Measurements from ENCODE around the gene HGD.

DNA sequence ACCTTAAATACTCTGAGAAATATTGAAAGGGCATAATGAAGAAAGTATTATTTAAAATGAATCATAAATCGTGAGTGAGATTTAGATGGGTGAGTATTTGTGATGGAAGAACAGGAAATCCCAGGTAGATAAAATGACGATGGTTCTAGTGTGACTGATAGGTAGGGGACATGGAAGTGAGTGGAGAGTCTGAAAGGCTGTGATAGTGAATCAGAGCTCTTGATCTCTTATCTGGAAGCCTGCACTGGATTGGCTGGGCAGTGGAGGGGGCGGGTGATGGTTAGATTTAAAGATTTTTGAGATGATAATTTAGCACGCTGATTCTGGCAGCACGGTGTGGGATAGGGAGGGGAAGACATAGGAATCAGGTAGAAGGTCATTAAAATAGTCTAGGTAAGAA lies 20.1 kb downstream of the HGD start:
- TF ChIP-seq, protein P1, sequence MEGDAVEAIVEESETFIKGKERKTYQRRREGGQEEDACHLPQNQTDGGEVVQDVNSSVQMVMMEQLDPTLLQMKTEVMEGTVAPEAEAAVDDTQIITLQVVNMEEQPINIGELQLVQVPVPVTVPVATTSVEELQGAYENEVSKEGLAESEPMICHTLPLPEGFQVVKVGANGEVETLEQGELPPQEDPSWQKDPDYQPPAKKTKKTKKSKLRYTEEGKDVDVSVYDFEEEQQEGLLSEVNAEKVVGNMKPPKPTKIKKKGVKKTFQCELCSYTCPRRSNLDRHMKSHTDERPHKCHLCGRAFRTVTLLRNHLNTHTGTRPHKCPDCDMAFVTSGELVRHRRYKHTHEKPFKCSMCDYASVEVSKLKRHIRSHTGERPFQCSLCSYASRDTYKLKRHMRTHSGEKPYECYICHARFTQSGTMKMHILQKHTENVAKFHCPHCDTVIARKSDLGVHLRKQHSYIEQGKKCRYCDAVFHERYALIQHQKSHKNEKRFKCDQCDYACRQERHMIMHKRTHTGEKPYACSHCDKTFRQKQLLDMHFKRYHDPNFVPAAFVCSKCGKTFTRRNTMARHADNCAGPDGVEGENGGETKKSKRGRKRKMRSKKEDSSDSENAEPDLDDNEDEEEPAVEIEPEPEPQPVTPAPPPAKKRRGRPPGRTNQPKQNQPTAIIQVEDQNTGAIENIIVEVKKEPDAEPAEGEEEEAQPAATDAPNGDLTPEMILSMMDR (IDR thresholded peaks at IDR 0.05; ENCODE audit: low read depth, low read length, poor library complexity, severe bottlenecking): no peak
- no peak for TF ChIP-seq EZH2phosphoT487 (IDR thresholded peaks at IDR 0.05; ENCODE audit: borderline replicate concordance, low read length)

Measured in DOHH2 (cell line).